Endothelial cell (in vitro differentiated cells): ENCODE measurements around the gene SEMA4D. TPM values are rescaled to one million over a fixed set of nuclear protein-coding genes. Genes with fewer than 3 reads are reported as not detected.

ENCODE experiments used
- DNase-seq: peaks from one replicate; pipeline ENCODE4 v3.0.0; 2021; ENCODE audit warnings: low spot score
- H3K27ac Mint-ChIP-seq: one replicate; pipeline ENCODE4 v1.8.0; 2021; ENCODE audit warnings: mixed read lengths, inconsistent platforms; ENCODE audit not compliant: unreplicated experiment
- H3K27me3 Mint-ChIP-seq: one replicate; pipeline ENCODE4 v1.8.0; 2021; ENCODE audit warnings: mild to moderate bottlenecking, moderate library complexity, mixed read lengths, inconsistent platforms; ENCODE audit not compliant: unreplicated experiment
- H3K36me3 Mint-ChIP-seq: one replicate; pipeline ENCODE4 v1.8.0; 2021; ENCODE audit warnings: mild to moderate bottlenecking, low read depth, mixed read lengths, inconsistent platforms; ENCODE audit not compliant: unreplicated experiment
- H3K4me1 Mint-ChIP-seq: one replicate; pipeline ENCODE4 v1.8.0; 2021; ENCODE audit warnings: mild to moderate bottlenecking, mixed read lengths, inconsistent platforms; ENCODE audit not compliant: unreplicated experiment
- H3K4me3 Mint-ChIP-seq: one replicate; pipeline ENCODE4 v1.8.0; 2021; ENCODE audit warnings: mild to moderate bottlenecking, mixed read lengths, inconsistent platforms; ENCODE audit not compliant: unreplicated experiment
- H3K9me3 Mint-ChIP-seq: one replicate; pipeline ENCODE4 v1.8.0; 2021; ENCODE audit warnings: mixed read lengths, inconsistent platforms; ENCODE audit not compliant: unreplicated experiment
- microRNA-seq: library from miRNA; unstranded; fragments of <30 nt; microRNA quantifications from one replicate; pipeline ENCODE4, GENCODE V29; 2020; ENCODE audit not compliant: unreplicated experiment
- total RNA-seq: library from RNA; stranded (reverse); fragmentation: NEBNext Ultra II Directional; extraction: Animal tissue kit (Norgen Biotek cat#: 25700); gene quantifications from one replicate; pipeline ENCODE4 v1.2.1, GENCODE V29; 2021; ENCODE audit not compliant: unreplicated experiment
- TF ChIP-seq, protein P1 (sequence below): fragments of 200-600 bp; sonication (generic); IDR thresholded peaks from one replicate; pipeline ENCODE4 v1.5.0; 2021; ENCODE audit warnings: antibody characterized with exemption; ENCODE audit not compliant: unreplicated experiment

SEMA4D gene
- total RNA-seq, 1 donor from 2014 or later = 14.8 TPM

GRCh38 chr9:89311346-89312221 is 186.3 kb downstream of the SEMA4D start:
- DNase-seq = no peak
- TF ChIP-seq, protein P1, sequence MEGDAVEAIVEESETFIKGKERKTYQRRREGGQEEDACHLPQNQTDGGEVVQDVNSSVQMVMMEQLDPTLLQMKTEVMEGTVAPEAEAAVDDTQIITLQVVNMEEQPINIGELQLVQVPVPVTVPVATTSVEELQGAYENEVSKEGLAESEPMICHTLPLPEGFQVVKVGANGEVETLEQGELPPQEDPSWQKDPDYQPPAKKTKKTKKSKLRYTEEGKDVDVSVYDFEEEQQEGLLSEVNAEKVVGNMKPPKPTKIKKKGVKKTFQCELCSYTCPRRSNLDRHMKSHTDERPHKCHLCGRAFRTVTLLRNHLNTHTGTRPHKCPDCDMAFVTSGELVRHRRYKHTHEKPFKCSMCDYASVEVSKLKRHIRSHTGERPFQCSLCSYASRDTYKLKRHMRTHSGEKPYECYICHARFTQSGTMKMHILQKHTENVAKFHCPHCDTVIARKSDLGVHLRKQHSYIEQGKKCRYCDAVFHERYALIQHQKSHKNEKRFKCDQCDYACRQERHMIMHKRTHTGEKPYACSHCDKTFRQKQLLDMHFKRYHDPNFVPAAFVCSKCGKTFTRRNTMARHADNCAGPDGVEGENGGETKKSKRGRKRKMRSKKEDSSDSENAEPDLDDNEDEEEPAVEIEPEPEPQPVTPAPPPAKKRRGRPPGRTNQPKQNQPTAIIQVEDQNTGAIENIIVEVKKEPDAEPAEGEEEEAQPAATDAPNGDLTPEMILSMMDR = no peak
- Mint-ChIP-seq H3K9me3 (no peaks in the 10 kb centered on the region), H3K36me3 (no peaks in the 10 kb centered on the region), H3K4me1 (peaks cover 17% of the 10 kb centered on the region), H3K4me3 (peak overlapping the region; percentile 96), H3K27ac (peak overlapping the region; percentile 90), H3K27me3 (peaks cover 11% of the 10 kb centered on the region)

Small RNA genes lying within 50 kb of the gene (microRNA-seq; reads per million reads assigned to microRNA genes)
- 0.21 reads per million for gene MIR3153

Other genes starting within 250 kb of the SEMA4D start
- 49.2 TPM for gene CKS2, start 186.9 kb downstream of the SEMA4D start, total RNA-seq
- 41.3 TPM for gene SECISBP2, start 179.6 kb downstream of the SEMA4D start, total RNA-seq
- gene GADD45G, start 106.9 kb upstream of the SEMA4D start, total RNA-seq = 6.2 TPM